Hepatocyte (in vitro differentiated cells): Measurements from ENCODE around the gene PTPRN2. TPM values are rescaled to one million over a fixed set of nuclear protein-coding genes. Genes with fewer than 3 reads are reported as not detected.
A peak's percentile ranks its signal among the peaks of the same experiment; 100 is the strongest.

ENCODE experiments used
- DNase-seq: peaks from one replicate; pipeline ENCODE4 v3.0.0-alpha.2; 2016; ENCODE audit warnings: low spot score
- H2AFZ ChIP-seq: fragments of 200-600 bp; sonication (generic); 2 replicates; pipeline ENCODE4 v1.6.0; 2016; ENCODE audit warnings: antibody characterized with exemption, mild to moderate bottlenecking
- H3K27ac ChIP-seq: fragments of 200-600 bp; sonication (generic); 2 replicates; pipeline ENCODE4 v1.5.1; 2016; ENCODE audit warnings: mild to moderate bottlenecking
- H3K27me3 ChIP-seq: fragments of 200-600 bp; sonication (generic); 2 replicates; pipeline ENCODE4 v1.6.1; 2016
- H3K36me3 ChIP-seq: fragments of 200-600 bp; sonication (generic); replicated peaks from 2 replicates; pipeline ENCODE4 v1.5.1; 2016; ENCODE audit warnings: low read depth; ENCODE audit not compliant: insufficient read depth
- H3K4me1 ChIP-seq: fragments of 200-600 bp; sonication (generic); 2 replicates; pipeline ENCODE4 v1.5.1; 2016; ENCODE audit warnings: mild to moderate bottlenecking, moderate library complexity; ENCODE audit not compliant: insufficient read depth
- H3K4me2 ChIP-seq: fragments of 200-600 bp; sonication (generic); 2 replicates; pipeline ENCODE4 v1.6.0; 2016
- H3K4me3 ChIP-seq: fragments of 200-600 bp; sonication (generic); 2 replicates; pipeline ENCODE4 v1.5.1; 2016; ENCODE audit warnings: mild to moderate bottlenecking
- H3K79me2 ChIP-seq: fragments of 200-600 bp; sonication (generic); 2 replicates; pipeline ENCODE4 v1.6.0; 2017; ENCODE audit warnings: mild to moderate bottlenecking
- H3K9me2 ChIP-seq: fragments of 200-600 bp; sonication (generic); replicated peaks from 2 replicates; pipeline ENCODE4 v1.6.0; 2017; ENCODE audit warnings: mild to moderate bottlenecking; ENCODE audit not compliant: insufficient read depth
- H3K9me3 ChIP-seq: fragments of 200-600 bp; sonication (generic); 2 replicates; pipeline ENCODE4 v1.5.1; 2016; ENCODE audit warnings: low read depth, mild to moderate bottlenecking
- H4K20me1 ChIP-seq: fragments of 200-600 bp; sonication (generic); 2 replicates; pipeline ENCODE4 v1.6.0; 2016; ENCODE audit warnings: mild to moderate bottlenecking; ENCODE audit not compliant: insufficient read depth, poor library complexity, severe bottlenecking
- CTCF ChIP-seq: fragments of 200-600 bp; sonication (generic); IDR thresholded peaks from 2 replicates; pipeline ENCODE4 v1.5.1; 2016; ENCODE audit warnings: antibody characterized with exemption, mild to moderate bottlenecking; ENCODE audit not compliant: poor library complexity
- EZH2 ChIP-seq: fragments of 200-600 bp; sonication (generic); IDR thresholded peaks from 2 replicates; pipeline ENCODE4 v1.6.1; 2016; ENCODE audit warnings: antibody characterized with exemption, mild to moderate bottlenecking, borderline replicate concordance
- EZH2phosphoT487 ChIP-seq: fragments of 200-600 bp; sonication (generic); IDR thresholded peaks from one replicate; pipeline ENCODE4 v1.6.1; 2018; ENCODE audit warnings: antibody characterized with exemption, mild to moderate bottlenecking, low read depth, moderate library complexity; ENCODE audit not compliant: unreplicated experiment, severe bottlenecking
- WGBS: methylation state at CpG from one replicate; pipeline ENCODE4 v1.1.6; 2016; ENCODE audit warnings: low lambda C conversion rate; ENCODE audit errors: missing lambda C conversion rate; 5-methylcytosine and 5-hydroxymethylcytosine counted together
- polyA plus RNA-seq: library from polyadenylated mRNA; unstranded; fragments of >200 nt; fragmentation: Nextera tagmentation; extraction: Ambion mirVana; gene quantifications from 2 replicates; pipeline ENCODE4 v1.2.1, GENCODE V29; 2016
- total RNA-seq: library from RNA; depleted of rRNA; stranded (reverse); fragments of >200 nt; gene quantifications from 2 replicates; pipeline ENCODE4 v1.2.3, GENCODE V29; 2014

Gene PTPRN2
- total and polyA plus RNA-seq, 2 experiments from 2014 or later = 2.1 to 3.3 TPM

GRCh38 chr7:158443688-158444483 is 143.7 kb downstream of the PTPRN2 start:
- 81% methylated on average over 17 of the region's 19 CpGs for WGBS
- Histone ChIP-seq H3K9me3 (no peaks in the 10 kb centered on the region), H3K9me2 (no peaks in the 10 kb centered on the region), H3K36me3 (no peaks in the 10 kb centered on the region), H4K20me1 (no peaks in the 10 kb centered on the region), H3K27me3 (no peaks in the 10 kb centered on the region), H3K4me3 (no peak overlapping the region), H3K4me2 (no peak overlapping the region), H3K79me2 (no peaks in the 10 kb centered on the region), H3K4me1 (no peaks in the 10 kb centered on the region), H2AFZ (no peak overlapping the region), H3K27ac (no peak overlapping the region)
- TF ChIP-seq CTCF (no peak), EZH2 (no peak), EZH2phosphoT487 (no peak)
- DNase-seq = no peak

GRCh38 chr7:158443014-158443687 is 144.5 kb downstream of the PTPRN2 start:
- no peaks in the 10 kb centered on the region for H3K27me3 ChIP-seq
- H3K36me3 ChIP-seq = no peaks in the 10 kb centered on the region
- H3K9me2 ChIP-seq = no peaks in the 10 kb centered on the region
- H3K4me1 ChIP-seq = no peaks in the 10 kb centered on the region
- H3K9me3 ChIP-seq = no peaks in the 10 kb centered on the region
- H3K4me3 ChIP-seq = no peak overlapping the region
- H2AFZ ChIP-seq = no peak overlapping the region
- H3K27ac ChIP-seq = no peak overlapping the region
- no peaks in the 10 kb centered on the region for H3K79me2 ChIP-seq
- 84% methylated on average over 28 of the region's 28 CpGs for WGBS
- TF ChIP-seq CTCF = no peak
- no peak for TF ChIP-seq EZH2phosphoT487
- no peak for TF ChIP-seq EZH2
- no peaks in the 10 kb centered on the region for H4K20me1 ChIP-seq
- DNase-seq = no peak
- no peak overlapping the region for H3K4me2 ChIP-seq

GRCh38 chr7:158442260-158442659 is 145.4 kb downstream of the PTPRN2 start:
- Histone ChIP-seq H3K4me1 (no peaks in the 10 kb centered on the region), H4K20me1 (no peaks in the 10 kb centered on the region), H3K4me2 (no peak overlapping the region), H3K27ac (no peak overlapping the region), H2AFZ (no peak overlapping the region), H3K79me2 (no peaks in the 10 kb centered on the region), H3K36me3 (no peaks in the 10 kb centered on the region), H3K4me3 (no peak overlapping the region), H3K9me3 (no peaks in the 10 kb centered on the region), H3K9me2 (no peaks in the 10 kb centered on the region), H3K27me3 (no peaks in the 10 kb centered on the region)
- 81% methylated on average over 4 of the region's 4 CpGs for WGBS
- peak; percentile 35 for DNase-seq
- TF ChIP-seq EZH2phosphoT487 (no peak), EZH2 (no peak), CTCF (peak; percentile 40)
